Trophoblast cell (in vitro differentiated cells and primary cell): ENCODE data around the gene RALGAPB.
A peak's percentile ranks its signal among the peaks of the same experiment; 100 is the strongest.
"Not testable (repeated sequence)": the region's sequence is repeated elsewhere in the genome, so short reads cannot be mapped to it uniquely, and the experiment has no call there.

Experiments
- DNase-seq, 2 donors: peaks; one replicate each; pipeline ENCODE4 v3.0.0-alpha.2; 2016
- H2AFZ ChIP-seq: 2 replicates; pipeline ENCODE4 v1.6.1; 2013; ENCODE audit warnings: low read length, moderate library complexity, mild to moderate bottlenecking; ENCODE audit not compliant: insufficient read depth, poor library complexity
- H2AK5ac ChIP-seq: 2 replicates; pipeline ENCODE4 v1.6.1; 2013; ENCODE audit warnings: mild to moderate bottlenecking, low read length
- H2BK120ac ChIP-seq: 2 replicates; pipeline ENCODE4 v1.6.1; 2013; ENCODE audit warnings: low read length, mild to moderate bottlenecking, moderate library complexity; ENCODE audit not compliant: insufficient read depth, poor library complexity
- H2BK12ac ChIP-seq: 2 replicates; pipeline ENCODE4 v1.6.1; 2013; ENCODE audit warnings: mild to moderate bottlenecking, low read length, moderate library complexity
- H2BK5ac ChIP-seq: 2 replicates; pipeline ENCODE4 v1.6.1; 2013; ENCODE audit warnings: low read length, low read depth, moderate library complexity, mild to moderate bottlenecking; ENCODE audit not compliant: poor library complexity
- H3K14ac ChIP-seq: 2 replicates; pipeline ENCODE4 v1.6.1; 2013; ENCODE audit warnings: mild to moderate bottlenecking, low read length
- H3K18ac ChIP-seq: 2 replicates; pipeline ENCODE4 v1.6.1; 2013; ENCODE audit warnings: mild to moderate bottlenecking, low read length
- H3K23ac ChIP-seq: 2 replicates; pipeline ENCODE4 v1.6.1; 2013; ENCODE audit warnings: low read length
- H3K27ac ChIP-seq: 2 replicates; pipeline ENCODE4 v1.5.1; 2013; ENCODE audit warnings: low read depth, mild to moderate bottlenecking, inconsistent platforms, low read length, moderate library complexity
- H3K27me3 ChIP-seq: 2 replicates; pipeline ENCODE4 v1.6.1; 2013; ENCODE audit warnings: inconsistent platforms, mild to moderate bottlenecking, low read length, moderate library complexity; ENCODE audit not compliant: insufficient read depth
- H3K36me3 ChIP-seq, 2 experiments: 1 replicate in 1 of 2; 2 replicates in 1 of 2; pipeline ENCODE4 v1.6.1; 2013; ENCODE audit warnings: low read length in 2 of 2, mild to moderate bottlenecking in 2 of 2, moderate library complexity in 1 of 2; ENCODE audit not compliant: insufficient read depth in 2 of 2, control insufficient read depth in 1 of 2
- H3K4ac ChIP-seq: 2 replicates; pipeline ENCODE4 v1.6.1; 2013; ENCODE audit warnings: low read depth, mild to moderate bottlenecking, low read length, moderate library complexity
- H3K4me1 ChIP-seq, 2 experiments: 1 replicate in 1 of 2; 2 replicates in 1 of 2; pipeline ENCODE4 v1.6.1; 2013; ENCODE audit warnings: low read length in 2 of 2, mild to moderate bottlenecking in 2 of 2, moderate library complexity in 1 of 2; ENCODE audit not compliant: insufficient read depth in 2 of 2, control insufficient read depth in 1 of 2
- H3K4me2 ChIP-seq: 2 replicates; pipeline ENCODE4 v1.6.1; 2013; ENCODE audit warnings: inconsistent platforms, mild to moderate bottlenecking, low read length, moderate library complexity
- H3K4me3 ChIP-seq: 2 replicates; pipeline ENCODE4 v1.5.1; 2013; ENCODE audit warnings: mild to moderate bottlenecking, low read depth, low read length, inconsistent platforms
- H3K79me1 ChIP-seq: one replicate; pipeline ENCODE4 v1.6.1; 2013; ENCODE audit warnings: low read length
- H3K79me2 ChIP-seq: 2 replicates; pipeline ENCODE4 v1.6.1; 2013; ENCODE audit warnings: low read length, mild to moderate bottlenecking; ENCODE audit not compliant: control insufficient read depth, insufficient read depth, poor library complexity
- H3K9ac ChIP-seq: 2 replicates; pipeline ENCODE4 v1.6.1; 2013; ENCODE audit warnings: mild to moderate bottlenecking, low read length
- H3K9me3 ChIP-seq: 2 replicates; pipeline ENCODE4 v1.6.1; 2013; ENCODE audit warnings: low read depth, mild to moderate bottlenecking, control low read depth, inconsistent platforms, low read length; ENCODE audit not compliant: insufficient read depth
- H4K12ac ChIP-seq: 2 replicates; pipeline ENCODE4 v1.6.1; 2013; ENCODE audit warnings: low read depth, mild to moderate bottlenecking, low read length, moderate library complexity
- H4K8ac ChIP-seq: 2 replicates; pipeline ENCODE4 v1.6.1; 2013; ENCODE audit warnings: low read depth, mild to moderate bottlenecking, low read length, moderate library complexity
- H4K91ac ChIP-seq: one replicate; pipeline ENCODE4 v1.6.1; 2013; ENCODE audit warnings: low read depth, mild to moderate bottlenecking, low read length, moderate library complexity
- WGBS: extraction: QIAGEN DNeasy Blood & Tissue Kit; methylation state at CpG from one replicate; pipeline ENCODE4 v1.1.7; 2013; ENCODE audit warnings: missing lambda C conversion rate; ENCODE audit not compliant: insufficient read length, insufficient coverage; ENCODE audit errors: extremely low coverage; 5-methylcytosine and 5-hydroxymethylcytosine counted together

RALGAPB gene

DNA sequence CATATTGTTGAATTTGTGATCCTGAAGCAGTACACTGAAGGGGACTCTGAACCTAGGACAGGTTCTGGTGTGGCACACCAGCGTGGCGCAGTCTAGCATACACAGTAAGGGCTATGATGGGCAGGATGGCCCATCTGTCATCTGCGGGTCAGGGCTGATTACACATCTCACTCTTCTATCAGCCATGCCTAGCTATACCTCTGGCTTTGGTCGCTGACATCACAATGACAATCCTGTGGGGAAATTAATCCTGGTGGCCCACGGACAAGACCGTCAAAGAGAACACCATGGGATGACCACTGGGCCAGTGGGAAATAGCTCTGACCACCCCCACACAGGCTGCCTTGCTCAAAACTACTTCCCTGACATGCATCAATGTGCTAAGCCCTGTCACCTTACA lies 40.4 kb upstream of the RALGAPB start:
- peaks cover 5 to 12% of the 10 kb centered on the region in 2 experiments for H3K4me1 ChIP-seq
- no peak for DNase-seq
- H2BK12ac ChIP-seq: no peak overlapping the region
- no peak overlapping the region for H2AFZ ChIP-seq
- H2BK5ac ChIP-seq: no peak overlapping the region
- peaks cover 51 to 62% of the 10 kb centered on the region in 2 experiments for H3K36me3 ChIP-seq
- H3K4me2 ChIP-seq: no peak overlapping the region
- no peak overlapping the region for H4K12ac ChIP-seq
- peaks cover 2% of the 10 kb centered on the region for H3K9me3 ChIP-seq
- no peak overlapping the region for H2AK5ac ChIP-seq
- peak overlapping the region; percentile 99 for H3K4ac ChIP-seq
- no peak overlapping the region for H3K9ac ChIP-seq
- H3K79me1 ChIP-seq: peaks cover 8% of the 10 kb centered on the region
- no peak overlapping the region for H3K27ac ChIP-seq
- H3K14ac ChIP-seq: no peak overlapping the region
- no peak overlapping the region for H4K91ac ChIP-seq
- no peak overlapping the region for H3K18ac ChIP-seq
- no peak overlapping the region for H4K8ac ChIP-seq
- no peak overlapping the region for H3K4me3 ChIP-seq
- H3K27me3 ChIP-seq: no peaks in the 10 kb centered on the region
- H3K79me2 ChIP-seq: peaks cover 25% of the 10 kb centered on the region
- no peak overlapping the region for H2BK120ac ChIP-seq
- WGBS: no CpG with 5 or more reads among the region's 6 CpGs
- H3K23ac ChIP-seq: no peak overlapping the region

DNA sequence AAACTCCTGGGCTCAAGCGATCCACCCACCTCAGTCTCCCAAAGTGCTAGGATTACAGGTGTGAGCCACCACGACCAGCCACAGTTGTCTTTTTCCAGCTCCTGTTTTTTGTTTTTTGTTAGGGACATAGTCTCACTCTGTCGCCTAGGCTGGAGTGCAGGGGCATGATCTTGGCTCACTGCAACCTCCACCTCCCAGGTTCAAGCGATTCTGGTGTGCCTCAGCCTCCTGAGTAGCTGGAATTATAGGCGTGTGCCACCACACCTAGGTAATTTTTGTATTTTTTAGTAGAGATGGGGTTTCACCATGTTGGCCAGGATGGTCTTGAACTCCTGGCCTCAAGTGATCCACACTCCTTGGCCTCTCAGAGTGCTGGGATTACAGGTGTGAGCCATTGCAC lies 39.8 kb upstream of the RALGAPB start:
- H2AFZ ChIP-seq, H3K23ac ChIP-seq, H3K27me3 ChIP-seq, H3K9ac ChIP-seq, H3K79me1 ChIP-seq, H2BK120ac ChIP-seq, H2AK5ac ChIP-seq, H4K91ac ChIP-seq, H3K4me2 ChIP-seq, DNase-seq, H3K4me3 ChIP-seq, H4K12ac ChIP-seq, H3K14ac ChIP-seq, H3K27ac ChIP-seq, H3K18ac ChIP-seq, H2BK12ac ChIP-seq, H3K9me3 ChIP-seq, H4K8ac ChIP-seq, H2BK5ac ChIP-seq: not testable (repeated sequence)
- peaks cover 5 to 12% of the 10 kb centered on the region in 2 experiments for H3K4me1 ChIP-seq
- H3K4ac ChIP-seq: peak overlapping the region; percentile 99
- H3K36me3 ChIP-seq: peaks cover 46 to 57% of the 10 kb centered on the region in 2 experiments
- peaks cover 25% of the 10 kb centered on the region for H3K79me2 ChIP-seq
- no CpG with 5 or more reads among the region's 5 CpGs for WGBS

DNA sequence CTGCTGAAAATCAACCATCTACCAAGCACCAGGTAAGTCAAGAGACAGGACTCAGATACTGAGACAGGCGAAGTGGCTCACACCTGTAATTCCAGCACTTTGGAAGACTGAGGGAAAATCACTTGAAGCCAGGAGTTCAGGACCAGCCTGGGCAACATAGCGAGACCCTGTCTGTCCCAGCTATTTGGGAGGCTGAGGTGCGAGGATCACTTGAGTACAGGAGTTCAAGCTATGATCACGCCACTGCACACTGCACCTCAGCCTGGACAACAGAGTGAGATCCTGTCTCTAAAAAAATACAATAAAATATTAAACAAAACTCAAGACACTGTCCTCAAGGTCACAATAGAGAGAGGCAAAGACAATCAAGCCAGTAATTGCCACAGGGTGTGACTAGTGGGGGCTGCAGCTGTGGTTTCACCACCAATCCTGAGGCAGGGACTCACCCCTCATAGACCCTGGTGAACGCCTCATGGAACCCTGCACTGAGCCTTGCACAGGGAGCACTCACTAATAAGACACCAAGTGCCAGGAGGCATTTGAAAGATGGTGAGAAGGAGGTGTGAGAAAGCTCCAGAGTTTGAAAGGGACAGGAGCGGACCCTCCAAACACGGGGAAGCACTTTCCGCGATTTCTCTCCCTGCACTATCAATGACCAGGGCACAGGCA lies 39.2 kb upstream of the RALGAPB start:
- H2BK5ac ChIP-seq: no peak overlapping the region
- H3K36me3 ChIP-seq: peaks cover 41 to 51% of the 10 kb centered on the region in 2 experiments
- H3K23ac ChIP-seq: no peak overlapping the region
- peak overlapping the region; percentile 24 for H3K9ac ChIP-seq
- H4K12ac ChIP-seq: no peak overlapping the region
- H2AFZ ChIP-seq: no peak overlapping the region
- no CpG with 5 or more reads among the region's 9 CpGs for whole genome bisulfite sequencing
- no peak overlapping the region for H3K14ac ChIP-seq
- H2BK120ac ChIP-seq: no peak overlapping the region
- DNase-seq: no peak
- peaks cover 25% of the 10 kb centered on the region for H3K79me2 ChIP-seq
- H4K8ac ChIP-seq: no peak overlapping the region
- H3K4me2 ChIP-seq: peak overlapping the region; percentile 82
- no peak overlapping the region for H4K91ac ChIP-seq
- H3K4me1 ChIP-seq: peaks cover 5 to 12% of the 10 kb centered on the region in 2 experiments
- H3K9me3 ChIP-seq: peaks cover 2% of the 10 kb centered on the region
- peak overlapping the region; percentile 90 for H3K4me3 ChIP-seq
- no peaks in the 10 kb centered on the region for H3K27me3 ChIP-seq
- peak overlapping the region; percentile 99 for H3K4ac ChIP-seq
- H2BK12ac ChIP-seq: no peak overlapping the region
- H2AK5ac ChIP-seq: no peak overlapping the region
- H3K79me1 ChIP-seq: peaks cover 8% of the 10 kb centered on the region
- no peak overlapping the region for H3K27ac ChIP-seq
- H3K18ac ChIP-seq: no peak overlapping the region

DNA sequence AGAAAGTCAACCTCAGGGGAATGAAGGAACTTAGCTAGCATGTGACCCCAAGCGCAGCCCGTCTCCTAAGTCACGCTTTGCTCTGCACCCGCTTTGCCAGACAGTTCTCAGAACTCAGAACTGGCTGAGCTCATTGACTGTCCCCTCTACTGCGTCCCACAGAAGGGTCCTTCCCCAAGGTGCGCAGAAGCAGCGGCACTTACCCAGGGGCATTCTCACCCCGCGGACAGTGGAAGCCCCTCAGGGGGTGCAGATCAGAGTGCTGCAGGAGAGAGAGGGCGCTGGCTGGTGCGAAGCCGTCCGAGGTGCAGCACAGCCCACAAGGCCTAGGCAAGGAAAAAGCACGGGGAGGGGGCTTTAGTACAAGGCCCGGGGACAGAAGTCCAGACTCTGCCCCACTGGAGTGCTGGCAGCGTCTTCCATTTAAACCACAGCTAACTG lies 38.3 kb upstream of the RALGAPB start:
- peak in 1 of 2 donors; percentile 12 for DNase-seq
- Histone ChIP-seq H3K14ac (peak overlapping the region; percentile 59), H3K79me2 (peaks cover 25% of the 10 kb centered on the region), H4K91ac (no peak overlapping the region), H4K12ac (peak overlapping the region; percentile 55), H3K23ac (no peak overlapping the region), H3K9ac (peak overlapping the region; percentile 89), H3K36me3 (peaks cover 32 to 43% of the 10 kb centered on the region in 2 experiments), H3K27ac (no peak overlapping the region), H2BK5ac (no peak overlapping the region), H3K4me1 (peaks cover 5 to 12% of the 10 kb centered on the region in 2 experiments), H2AFZ (no peak overlapping the region), H3K9me3 (peaks cover 2% of the 10 kb centered on the region), H2AK5ac (no peak overlapping the region), H4K8ac (no peak overlapping the region), H3K4me2 (peak overlapping the region; percentile 82), H3K4ac (peak overlapping the region; percentile 99), H3K27me3 (no peaks in the 10 kb centered on the region), H2BK120ac (no peak overlapping the region), H3K79me1 (peaks cover 8% of the 10 kb centered on the region), H2BK12ac (no peak overlapping the region), H3K4me3 (peak overlapping the region; percentile 90), H3K18ac (no peak overlapping the region)
- no CpG with 5 or more reads among the region's 16 CpGs for WGBS
